Heart right ventricle (tissue), 16 donors: ENCODE results near the gene SSR2. TPM values are rescaled to one million over a fixed set of nuclear protein-coding genes. Genes with fewer than 3 reads are reported as not detected.

Experiments used
- ATAC-seq, 8 donors: fragments of 200-7000 bp; cut with Tn5 transposase; one replicate each; pipeline ENCODE4 v1.9.1; 2020; ENCODE audit warnings: mild to moderate bottlenecking in 8 of 8, moderate library complexity in 8 of 8, moderate number of reproducible peaks in 1 of 8
- DNase-seq, 2 donors: peaks; one replicate each; pipeline ENCODE4 v3.0.0-alpha.2; 2020
- H3K27ac ChIP-seq, 10 donors: fragments of 200-600 bp; sonication (generic) in 2 of 10; one replicate each; pipeline versions ENCODE4 v1.5.0 to v1.8.0; 2020 to 2022; ENCODE audit warnings: mild to moderate bottlenecking in 3 of 10
- H3K27me3 ChIP-seq, 7 donors: fragments of 200-600 bp; one replicate each; pipeline ENCODE4 v1.8.0; 2021 to 2022; ENCODE audit warnings: mild to moderate bottlenecking in 2 of 7
- H3K36me3 ChIP-seq, 9 donors: fragments of 200-600 bp; sonication (generic) in 1 of 9; one replicate each; pipeline versions ENCODE4 v1.5.0 to v1.8.0; 2020 to 2022; ENCODE audit warnings: mild to moderate bottlenecking in 2 of 9
- H3K4me1 ChIP-seq, 9 donors: fragments of 200-600 bp; sonication (generic) in 1 of 9; one replicate each; pipeline versions ENCODE4 v1.5.0 to v1.8.0; 2020 to 2022; ENCODE audit warnings: mild to moderate bottlenecking in 4 of 9
- H3K4me3 ChIP-seq, 10 donors: fragments of 200-600 bp; sonication (generic) in 2 of 10; one replicate each; pipeline versions ENCODE4 v1.5.0 to v1.8.0; 2020 to 2022; ENCODE audit warnings: mild to moderate bottlenecking in 7 of 10, moderate library complexity in 2 of 10
- H3K9me3 ChIP-seq, 11 donors: fragments of 200-600 bp in 10 of 11; sonication (generic) in 2 of 11; one replicate each; pipeline versions ENCODE4 v1.5.0 to v1.8.0; 2013 to 2022; ENCODE audit warnings: mild to moderate bottlenecking in 2 of 11, control low read depth in 1 of 11, moderate library complexity in 1 of 11
- CTCF ChIP-seq, 9 donors: fragments of 200-600 bp; sonication (generic) in 2 of 9; IDR thresholded peaks; one replicate each; pipeline versions ENCODE4 v1.5.0 to v1.8.0; 2021 to 2022; ENCODE audit warnings: antibody characterized with exemption in 9 of 9, mild to moderate bottlenecking in 5 of 9, moderate library complexity in 1 of 9
- WGBS, 2 donors: extraction: QIAGEN DNeasy Blood & Tissue Kit; methylation state at CpG; one replicate each; pipeline ENCODE4 v1.1.7; 2013; ENCODE audit warnings: inconsistent platforms in 1 of 2; 5-methylcytosine and 5-hydroxymethylcytosine counted together
- intact Hi-C, 10 donors: fragments of 100-400 bp; cut with DNase I; formaldehyde crosslinking; loops; one replicate each; pipeline versions ENCODE4 v1.11.1 to v1.14.2; 2022
- polyA plus RNA-seq, 2 donors: library from polyadenylated mRNA; stranded (reverse); fragments of 200-250 nt; gene quantifications; one replicate each; pipeline ENCODE4 v1.2.3, GENCODE V29; 2013
- total RNA-seq, 10 donors: library from RNA; stranded (reverse); fragmentation: NEBNext Ultra II Directional in 3 of 10; extraction: Animal tissue kit (Norgen Biotek cat#: 25700) in 3 of 10; gene quantifications; one replicate each; pipeline versions ENCODE4 v1.2.1 to v1.2.4, GENCODE V29; 2021 to 2023
- donor health status: Arrhythmogenic right ventricular cardiomyopathy.
- donor health status: ischemic (EF 13 %, LVEDD 7.1; RV severe dilation, severe dysfunction).
- donor health status: healthy with polysubstance abuse.
- donor health status: DM: no; HTN: yes; CAD: no.
- donor health status: DM: no; HTN: no; CAD: no.
- donor health status: ischemic (EF 25% LVEDD 6.9; RV normal size, moderate dysfunction).
- donor health status: ischemic (EF 25% LVEDD 5.7; RV mildly dilated, moderate dysfunction).
- donor health status: healthy.
- donor health status: DM: yes; HTN: yes; CAD: no.
- donor health status: Ischemic cardiomyopathy.
- donor health status: ischemic (EF 35%, LVEDD 5.7; RV mildly dilated, moderate dysfunction).
- donor health status: nonischemic (EF 11% LVEDD 7.7; RV severe dilation, severe dysfunction).
- donor health status: DM: yes; HTN: yes; CAD: no.
- donor health status: PGD.
- donor health status: ischemic (EF 29% LVEDD 5.4; RV normal size, mild dysfunction).
- donor health status: nonischemic (EF 23%, LVEDD 6.1; RV moderate dilation, normal function).

The SSR2 gene
- total and polyA plus RNA-seq, 12 donors: 66.1 to 322 (median 73.7) TPM

DNA sequence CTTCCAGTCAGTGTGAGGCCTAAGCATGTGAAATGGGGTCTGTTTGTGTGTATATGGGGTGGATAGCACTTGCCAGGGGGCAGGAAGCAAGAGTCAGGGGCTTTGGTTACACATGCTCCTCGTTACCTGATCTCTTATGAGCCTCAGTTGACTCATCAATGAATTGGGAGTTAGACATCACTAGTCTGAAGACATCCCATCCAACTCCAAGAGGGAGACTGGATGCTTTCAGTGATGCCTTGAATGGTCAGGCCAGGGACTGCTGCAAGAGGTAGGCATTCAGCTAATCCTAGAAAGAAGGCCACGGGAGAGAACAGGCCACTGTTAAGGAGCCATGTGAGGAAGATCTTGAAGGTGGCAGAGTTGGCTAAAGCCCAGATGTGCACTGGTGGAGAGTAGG lies 46.5 kb upstream of the SSR2 start:
- H3K4me1 ChIP-seq: peaks cover 0 to 11% (median 0%) of the 10 kb centered on the region in 9 donors
- no peak for DNase-seq
- 85 to 88% methylated on average over 2 of the region's 2 CpGs for WGBS, 2 donors
- H3K27me3 ChIP-seq: no peaks in the 10 kb centered on the region
- no peak overlapping the region for H3K4me3 ChIP-seq
- no peaks in the 10 kb centered on the region for H3K36me3 ChIP-seq
- no peak for TF ChIP-seq CTCF (IDR thresholded peaks at IDR 0.05)
- no peak overlapping the region for H3K27ac ChIP-seq
- no peak for ATAC-seq
- intact Hi-C loops: loop anchor here in 2 of 10 donors (5.0 to 10.0 kb wide), 2 partner anchors 45 to 62 kb away; partner anchors contain the start of gene SSR2 (in 1 of the 2)
- no peaks in the 10 kb centered on the region for H3K9me3 ChIP-seq

- intact Hi-C loops: loop anchor here in 2 of 10 donors (5.0 to 10.0 kb wide), 2 partner anchors 44 to 61 kb away; partner anchors contain the start of gene SSR2 (in 1 of the 2)
- no peaks in the 10 kb centered on the region for H3K27me3 ChIP-seq
- H3K9me3 ChIP-seq: no peaks in the 10 kb centered on the region
- no peak for TF ChIP-seq CTCF (IDR thresholded peaks at IDR 0.05)
- DNase-seq (no peak), ATAC-seq (peak in 1 of 8 donors; percentile 8)
- no peaks in the 10 kb centered on the region for H3K36me3 ChIP-seq
- no peak overlapping the region for H3K27ac ChIP-seq
- H3K4me3 ChIP-seq: no peak overlapping the region
- peaks cover 0 to 11% (median 0%) of the 10 kb centered on the region in 9 donors for H3K4me1 ChIP-seq
- WGBS, 2 donors: 74 to 77% methylated on average over 16 of the region's 16 CpGs
These were observed 45.1 kb upstream of the SSR2 start for GRCh38 chr1:156065871-156066270.

DNA sequence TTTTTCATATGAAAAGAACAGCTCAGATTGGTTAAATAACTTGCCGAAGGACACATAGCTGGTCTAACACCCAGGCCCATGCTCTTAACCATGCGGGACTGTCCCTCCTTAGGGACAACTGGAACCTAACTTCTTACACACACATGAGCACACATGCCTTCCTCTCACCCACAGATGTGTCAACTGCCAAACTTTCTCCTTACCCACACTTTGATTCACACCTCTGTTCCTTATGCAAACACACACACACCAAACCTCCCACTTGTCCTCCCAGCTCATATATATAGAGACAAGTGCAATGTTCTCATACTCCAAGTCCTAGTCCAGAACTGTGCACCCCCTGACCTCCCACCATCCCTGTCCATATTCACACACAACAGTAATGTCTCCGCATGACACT lies 44.5 kb upstream of the SSR2 start:
- no peak overlapping the region for H3K27ac ChIP-seq
- intact Hi-C loops: loop anchor here in 2 of 10 donors (5.0 to 10.0 kb wide), 2 partner anchors 43 to 60 kb away; partner anchors contain the start of gene SSR2 (in 1 of the 2)
- ATAC-seq: no peak
- H3K4me3 ChIP-seq: no peak overlapping the region
- no peak for TF ChIP-seq CTCF (IDR thresholded peaks at IDR 0.05)
- H3K36me3 ChIP-seq: no peaks in the 10 kb centered on the region
- H3K9me3 ChIP-seq: no peaks in the 10 kb centered on the region
- 92 to 98% methylated on average over 3 of the region's 3 CpGs for WGBS, 2 donors
- peaks cover 0 to 8% (median 0%) of the 10 kb centered on the region in 9 donors for H3K4me1 ChIP-seq
- no peaks in the 10 kb centered on the region for H3K27me3 ChIP-seq
- DNase-seq: no peak

DNA sequence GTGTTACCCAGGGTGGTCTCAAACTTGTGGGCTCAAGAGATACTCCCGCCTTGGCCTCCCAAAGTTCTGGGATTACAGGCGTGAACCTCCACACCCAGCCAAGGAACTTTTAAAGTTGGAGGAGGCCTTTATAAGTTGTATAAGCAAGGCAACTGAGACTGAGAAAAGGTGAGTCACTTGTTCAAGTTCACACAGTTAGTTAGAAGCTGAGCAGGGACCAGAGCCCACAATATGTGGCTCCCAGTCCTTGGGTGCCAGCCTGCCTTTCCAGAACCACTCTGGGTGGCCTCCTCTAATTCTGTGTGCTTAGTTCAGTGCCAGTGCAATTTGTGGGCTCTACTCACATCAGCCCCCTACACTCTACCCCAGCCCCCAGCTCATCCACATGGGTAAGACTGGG lies 43.9 kb upstream of the SSR2 start:
- no peak overlapping the region for H3K4me3 ChIP-seq
- H3K9me3 ChIP-seq: no peaks in the 10 kb centered on the region
- no peaks in the 10 kb centered on the region for H3K36me3 ChIP-seq
- H3K27me3 ChIP-seq: no peaks in the 10 kb centered on the region
- ATAC-seq (no peak), DNase-seq (no peak)
- intact Hi-C loops: loop anchor here in 2 of 10 donors (5.0 to 10.0 kb wide), 2 partner anchors 42 to 60 kb away; partner anchors contain the start of gene SSR2 (in 1 of the 2)
- 94 to 100% methylated on average over 2 of the region's 2 CpGs for whole genome bisulfite sequencing, 2 donors
- H3K27ac ChIP-seq: no peak overlapping the region
- H3K4me1 ChIP-seq: peaks cover 0 to 2% (median 0%) of the 10 kb centered on the region in 9 donors
- TF ChIP-seq CTCF (IDR thresholded peaks at IDR 0.05): no peak
